ENCODE results near the gene CRIM1. TPM values are rescaled to one million over a fixed set of nuclear protein-coding genes. Genes with fewer than 3 reads are reported as not detected.

Gene CRIM1
- polyA plus RNA-seq, 12 donors: 18.3 to 57.3 (median 22.6) TPM; not detected in 1

GRCh38 chr2:36371070-36371874 lies 15.7 kb downstream of the CRIM1 start:
- DNase-seq: no peak

- DNase-seq: no peak
Observed at GRCh38 chr2:36371928-36372391, 16.4 kb downstream of the CRIM1 start.

GRCh38 chr2:36373149-36373926 lies 17.8 kb downstream of the CRIM1 start:
- DNase-seq: no peak

GRCh38 chr2:36374585-36374984 lies 19.0 kb downstream of the CRIM1 start:
- no peak for DNase-seq

- peak; percentile 72 for DNase-seq
Observed at GRCh38 chr2:36376319-36376765, 20.8 kb downstream of the CRIM1 start.

GRCh38 chr2:36376992-36377738 lies 21.6 kb downstream of the CRIM1 start:
- DNase-seq: no peak

- no peak for DNase-seq
Observed at GRCh38 chr2:36379710-36380448, 24.3 kb downstream of the CRIM1 start.

GRCh38 chr2:36380624-36381481 lies 25.3 kb downstream of the CRIM1 start:
- DNase-seq: no peak

GRCh38 chr2:36381993-36382392 lies 26.4 kb downstream of the CRIM1 start:
- no peak for DNase-seq

GRCh38 chr2:36382472-36382871 lies 26.9 kb downstream of the CRIM1 start:
- no peak for DNase-seq

- DNase-seq: no peak
Observed at GRCh38 chr2:36383726-36384125, 28.1 kb downstream of the CRIM1 start.

GRCh38 chr2:36384454-36384853 lies 28.9 kb downstream of the CRIM1 start:
- DNase-seq: no peak

GRCh38 chr2:36385603-36386002 lies 30.0 kb downstream of the CRIM1 start:
- DNase-seq: no peak

- DNase-seq: no peak
Observed at GRCh38 chr2:36387258-36387916, 31.8 kb downstream of the CRIM1 start.

- DNase-seq: no peak
Observed at GRCh38 chr2:36388472-36388871, 32.9 kb downstream of the CRIM1 start.

GRCh38 chr2:36389091-36389564 lies 33.5 kb downstream of the CRIM1 start:
- peak; percentile 61 for DNase-seq

- no peak for DNase-seq
Observed at GRCh38 chr2:36389577-36389976, 34.0 kb downstream of the CRIM1 start.

GRCh38 chr2:36392571-36393255 lies 37.1 kb downstream of the CRIM1 start:
- DNase-seq: no peak

- DNase-seq: no peak
Observed at GRCh38 chr2:36393738-36394256, 38.2 kb downstream of the CRIM1 start.

Data from muscle of arm (tissue), 12 donors.